Smooth muscle cell of the brain vasculature (primary cell): ENCODE measurements around the gene PRR23A.
"Not testable (repeated sequence)": the region's sequence is repeated elsewhere in the genome, so short reads cannot be mapped to it uniquely, and the experiment has no call there.

Experiments used
- DNase-seq: peaks from one replicate; pipeline ENCODE4 v3.0.0-alpha.2; 2012; ENCODE audit warnings: low read depth, low spot score

The PRR23A gene

GRCh38 chr3:139006051-139006716 is at the start of gene PRR23A:
PRR23A (minus strand) TSS chr3:139006268; CDS start chr3:139006268, 0 bp downstream.
- no peak for DNase-seq

- no peak for DNase-seq
Observed at GRCh38 chr3:139052802-139053600, 46.9 kb upstream of the PRR23A start.

- DNase-seq, result no peak
Observed at GRCh38 chr3:139044366-139045210, 38.5 kb upstream of the PRR23A start, which contains the start of gene PRR23C. PRR23C (minus strand) TSS chr3:139044892; CDS start chr3:139044620, 272 bp downstream.

GRCh38 chr3:139043554-139044365 is 37.7 kb upstream of the PRR23A start:
- DNase-seq, result no peak

- DNase-seq, result no peak
Observed at GRCh38 chr3:139037478-139037877, 31.4 kb upstream of the PRR23A start.

- no peak for DNase-seq
Observed at GRCh38 chr3:139032326-139033002, 26.4 kb upstream of the PRR23A start.

GRCh38 chr3:139030576-139030975 is 24.5 kb upstream of the PRR23A start:
- DNase-seq, result not testable (repeated sequence)

GRCh38 chr3:139024968-139025367 is 18.9 kb upstream of the PRR23A start:
- no peak for DNase-seq

GRCh38 chr3:139020868-139021234 is 14.8 kb upstream of the PRR23A start, which contains the start of gene PRR23B:
PRR23B (minus strand) TSS chr3:139020926; CDS start chr3:139020661, 265 bp downstream.
- no peak for DNase-seq

GRCh38 chr3:139020036-139020867 is 14.2 kb upstream of the PRR23A start:
- DNase-seq, result no peak

- DNase-seq, result no peak
Observed at GRCh38 chr3:139016430-139017048, 10.5 kb upstream of the PRR23A start.

- no peak for DNase-seq
Observed at GRCh38 chr3:139005356-139005993, 593 bp downstream of the PRR23A start.

GRCh38 chr3:138995706-138996105 is 10.4 kb downstream of the PRR23A start:
- DNase-seq, result no peak

GRCh38 chr3:138987181-138987580 is 18.9 kb downstream of the PRR23A start:
- DNase-seq, result no peak

- DNase-seq, result no peak
Observed at GRCh38 chr3:138985932-138986331, 20.1 kb downstream of the PRR23A start.

GRCh38 chr3:138984816-138985215 is 21.3 kb downstream of the PRR23A start:
- DNase-seq, result no peak

GRCh38 chr3:138976047-138976446 is 30.0 kb downstream of the PRR23A start:
- no peak for DNase-seq

- DNase-seq, result no peak
Observed at GRCh38 chr3:138975351-138975750, 30.7 kb downstream of the PRR23A start.

GRCh38 chr3:138974462-138974861 is 31.6 kb downstream of the PRR23A start:
- DNase-seq, result no peak
